AG04450 (cell line): ENCODE results near the gene PRX. TPM values are rescaled to one million over a fixed set of nuclear protein-coding genes. Genes with fewer than 3 reads are reported as not detected.

Experiments
- CTCF ChIA-PET: fragments of 300-600, 350-600 bp; formaldehyde crosslinking; extraction: SDS; loops from one replicate; lab custom pipeline; 2022; ENCODE audit warnings: antibody characterized with exemption, inconsistent platforms; lab: Charles Lee
- POLR2A ChIA-PET: fragments of 350-600 bp; formaldehyde crosslinking; extraction: SDS; loops from one replicate; lab custom pipeline; 2021; ENCODE audit warnings: antibody characterized with exemption, inconsistent platforms; lab: Yijun Ruan, JAX
- DNase-seq: peaks from one replicate; pipeline ENCODE4 v3.0.0-alpha.2; 2011; ENCODE audit warnings: low read depth, low spot score
- H3K27ac ChIP-seq: one replicate; pipeline ENCODE4 v1.5.1; 2012; ENCODE audit warnings: low read depth, low read length, control low read depth
- H3K27me3 ChIP-seq: one replicate; pipeline ENCODE4 v1.6.0; 2012; ENCODE audit warnings: low read length; ENCODE audit not compliant: control insufficient read depth, insufficient read depth
- H3K4me3 ChIP-seq: 2 replicates; pipeline ENCODE4 v1.5.1; 2011; ENCODE audit warnings: mild to moderate bottlenecking, low read depth, low read length, control low read depth
- H3K9me3 ChIP-seq: 2 replicates; pipeline ENCODE4 v1.5.1; 2012; ENCODE audit warnings: low read length; ENCODE audit not compliant: control insufficient read depth, insufficient read depth
- polyA plus RNA-seq: library from polyadenylated mRNA; depleted of rRNA; stranded (reverse); fragments of >200 nt; gene quantifications from 2 replicates; pipeline ENCODE4 v1.2.3, GENCODE V29; 2011
- TF ChIP-seq, protein P1 (sequence below): IDR thresholded peaks from 2 replicates; pipeline ENCODE4 v1.5.1; 2011; ENCODE audit warnings: low read depth, low read length, control low read depth, inconsistent platforms

The PRX gene
- polyA plus RNA-seq, 1 experiment: 1.8 TPM

DNA sequence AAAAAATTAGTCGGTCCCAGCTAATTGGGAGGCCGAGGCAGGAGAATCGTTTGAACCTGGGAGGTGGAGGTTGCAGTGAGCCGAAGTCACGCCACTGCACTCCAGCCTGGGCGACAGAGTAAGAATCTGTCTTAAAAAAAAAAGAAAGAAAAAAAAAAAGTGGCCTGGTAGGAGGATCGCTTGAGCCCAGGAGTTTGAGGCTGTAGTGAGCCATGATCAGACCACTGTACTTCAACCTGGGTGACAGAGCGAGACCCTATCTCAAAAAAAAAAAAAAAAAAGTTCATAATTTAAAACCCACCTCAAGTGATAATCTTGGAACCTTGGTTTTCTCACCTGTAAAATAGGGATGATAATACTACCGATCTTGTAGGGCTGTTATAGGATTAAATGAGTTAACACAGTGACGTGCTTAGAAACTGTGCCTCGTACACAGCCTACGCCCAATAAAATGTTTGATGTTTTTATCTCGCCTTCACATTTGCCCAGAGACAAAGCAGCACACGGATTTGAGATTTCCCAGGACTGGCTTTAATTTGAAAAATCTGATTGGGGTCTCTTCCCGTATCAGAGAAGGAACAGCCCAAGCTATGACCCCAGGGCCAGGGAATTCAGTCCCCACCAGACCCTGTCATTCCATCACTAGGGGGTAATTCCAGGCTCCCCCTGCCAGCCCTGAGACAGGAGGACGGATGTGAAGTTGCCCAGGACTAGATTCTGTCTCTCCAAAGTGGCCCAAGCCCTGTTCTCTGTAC, 9.0 kb upstream of the PRX start:
- Histone ChIP-seq H3K27me3 (no peaks in the 10 kb centered on the region), H3K4me3 (no peak overlapping the region), H3K9me3 (peaks cover 3% of the 10 kb centered on the region; the same call in 1 of the 2 replicates), H3K27ac (peak overlapping the region; percentile 21)
- DNase-seq: no peak
- TF ChIP-seq, protein P1, sequence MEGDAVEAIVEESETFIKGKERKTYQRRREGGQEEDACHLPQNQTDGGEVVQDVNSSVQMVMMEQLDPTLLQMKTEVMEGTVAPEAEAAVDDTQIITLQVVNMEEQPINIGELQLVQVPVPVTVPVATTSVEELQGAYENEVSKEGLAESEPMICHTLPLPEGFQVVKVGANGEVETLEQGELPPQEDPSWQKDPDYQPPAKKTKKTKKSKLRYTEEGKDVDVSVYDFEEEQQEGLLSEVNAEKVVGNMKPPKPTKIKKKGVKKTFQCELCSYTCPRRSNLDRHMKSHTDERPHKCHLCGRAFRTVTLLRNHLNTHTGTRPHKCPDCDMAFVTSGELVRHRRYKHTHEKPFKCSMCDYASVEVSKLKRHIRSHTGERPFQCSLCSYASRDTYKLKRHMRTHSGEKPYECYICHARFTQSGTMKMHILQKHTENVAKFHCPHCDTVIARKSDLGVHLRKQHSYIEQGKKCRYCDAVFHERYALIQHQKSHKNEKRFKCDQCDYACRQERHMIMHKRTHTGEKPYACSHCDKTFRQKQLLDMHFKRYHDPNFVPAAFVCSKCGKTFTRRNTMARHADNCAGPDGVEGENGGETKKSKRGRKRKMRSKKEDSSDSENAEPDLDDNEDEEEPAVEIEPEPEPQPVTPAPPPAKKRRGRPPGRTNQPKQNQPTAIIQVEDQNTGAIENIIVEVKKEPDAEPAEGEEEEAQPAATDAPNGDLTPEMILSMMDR: no peak
- ChIA-PET CTCF (interaction anchor here (2.3 kb wide), 2 partner anchors 11 to 43 kb away, joined by 7 to 35 read pairs; partner anchors contain the start of gene BLVRB), POLR2A (interaction anchor here (0.6 to 1.7 kb wide), 2 partner anchors 9 to 21 kb away, joined by 4 to 30 read pairs; partner anchors contain the start of gene PRX)

DNA sequence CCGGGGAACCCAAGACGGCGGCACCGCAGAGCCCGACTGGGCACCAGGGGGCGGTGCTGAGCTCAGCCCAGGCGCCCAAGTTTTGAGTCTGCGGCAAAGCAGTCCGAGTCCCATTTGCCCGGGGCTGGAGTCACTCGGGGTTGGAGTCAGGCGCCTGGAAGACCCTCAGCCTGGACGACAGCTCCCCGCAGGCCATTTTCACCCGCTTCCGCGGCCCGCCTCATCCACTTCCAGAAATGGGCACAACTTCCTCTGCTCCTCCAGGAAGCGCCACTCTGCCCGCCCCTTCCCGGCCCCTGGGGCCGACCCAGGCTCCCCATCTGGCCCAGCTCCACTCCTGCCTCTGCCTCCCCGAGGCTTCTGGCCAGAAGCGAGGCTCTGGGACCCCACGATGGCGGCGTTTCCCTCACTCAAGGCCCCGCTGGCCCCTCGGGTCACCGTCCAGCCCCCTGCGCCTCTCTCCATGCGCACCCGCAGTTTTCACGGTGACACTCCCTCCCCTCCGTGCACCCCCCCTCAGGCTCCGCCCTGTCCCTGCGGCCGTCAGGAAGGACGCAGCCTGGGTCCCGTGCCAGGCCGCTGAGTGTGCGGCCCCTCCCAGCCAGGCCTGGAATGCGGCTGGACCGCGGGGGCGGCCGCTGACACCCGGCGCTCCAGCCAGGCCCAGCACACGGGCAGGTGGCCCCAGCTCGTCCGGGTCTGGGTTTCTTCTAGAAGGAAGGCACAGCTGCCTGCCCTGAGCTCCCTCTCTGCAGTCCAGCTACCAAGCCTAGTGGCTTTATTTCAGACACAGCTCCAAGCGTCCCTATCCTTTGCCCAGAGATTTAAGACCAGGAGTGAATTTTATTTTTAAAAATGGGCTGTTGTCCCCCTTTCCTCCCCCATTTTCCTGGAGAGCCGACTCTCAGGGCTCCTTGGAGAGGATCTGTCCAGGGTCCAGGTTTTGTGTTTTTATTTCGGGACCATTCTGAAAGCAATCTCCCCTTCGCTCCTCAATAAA, 7.9 kb upstream of the PRX start:
- POLR2A ChIA-PET: interaction anchor here (0.6 to 1.7 kb wide), 19 partner anchors 8 to 985 kb away, joined by 3 to 30 read pairs (median 4); partner anchors contain the start of genes BLVRB, C19orf47, HNRNPUL1 and PLD3
- TF ChIP-seq, protein P1: peak; percentile 98
- Histone ChIP-seq H3K27me3 (no peaks in the 10 kb centered on the region), H3K9me3 (peaks cover 3% of the 10 kb centered on the region; the same call in 1 of the 2 replicates), H3K4me3 (peak overlapping the region; percentile 71), H3K27ac (peak overlapping the region; percentile 95)
- DNase-seq: peak; percentile 75
- CTCF ChIA-PET: interaction anchor here (0.6 to 2.3 kb wide), 31 partner anchors 10 to 1756 kb away, joined by 3 to 35 read pairs (median 4); partner anchors contain the start of genes BLVRB, C19orf47, LTBP4 and SERTAD3

DNA sequence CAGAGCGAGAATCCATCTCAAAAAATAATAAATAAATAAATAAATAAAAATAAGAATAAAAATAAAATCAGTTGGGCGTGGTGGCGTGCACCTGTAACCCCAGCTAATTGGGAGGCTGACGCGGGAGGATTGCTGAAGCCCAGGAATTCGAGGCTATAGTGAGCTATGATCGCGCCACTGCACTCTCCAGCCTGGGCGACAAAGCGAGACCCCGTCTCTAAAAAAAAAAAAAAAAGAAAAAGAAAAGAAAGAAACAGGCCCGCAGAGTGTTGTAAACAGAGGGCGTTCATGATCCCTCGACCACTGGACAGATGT, 7.2 kb upstream of the PRX start:
- Histone ChIP-seq H3K27ac (peak overlapping the region; percentile 95), H3K9me3 (peaks cover 3% of the 10 kb centered on the region; the same call in 1 of the 2 replicates), H3K4me3 (peak overlapping the region; percentile 71), H3K27me3 (no peaks in the 10 kb centered on the region)
- POLR2A ChIA-PET: interaction anchor here (0.6 to 1.7 kb wide), 16 partner anchors 9 to 843 kb away, joined by 3 to 30 read pairs (median 4); partner anchors contain the start of genes BLVRB, C19orf47, HNRNPUL1 and PLD3
- CTCF ChIA-PET: interaction anchor here (0.6 to 2.3 kb wide), 34 partner anchors 10 to 1755 kb away, joined by 3 to 35 read pairs (median 4); partner anchors contain the start of genes BLVRB, C19orf47, LTBP4 and SERTAD3
- DNase-seq: no peak
- TF ChIP-seq, protein P1: no peak

DNA sequence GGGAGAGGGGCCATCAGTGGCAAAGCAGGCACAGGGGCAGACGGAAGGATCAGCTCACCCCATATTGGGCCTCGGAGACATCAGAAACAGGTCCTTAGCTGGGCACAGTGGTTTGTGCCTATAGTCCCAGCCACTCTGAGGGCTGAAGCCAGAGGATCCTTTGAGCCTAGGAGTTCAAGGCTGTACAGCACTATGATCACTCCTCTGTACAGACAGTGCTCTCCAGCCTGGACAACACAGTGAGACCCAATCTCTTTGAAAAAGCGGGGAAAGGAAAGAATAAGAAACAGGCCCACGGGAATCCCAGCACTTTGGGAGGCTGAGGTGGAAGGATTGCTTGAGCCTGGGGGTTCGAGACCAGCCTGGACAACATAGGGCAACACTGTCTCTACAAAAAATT, 6.6 kb upstream of the PRX start:
- Histone ChIP-seq H3K9me3 (peaks cover 3% of the 10 kb centered on the region; the same call in 1 of the 2 replicates), H3K27ac (no peak overlapping the region), H3K4me3 (no peak overlapping the region), H3K27me3 (no peaks in the 10 kb centered on the region)
- TF ChIP-seq, protein P1: no peak
- DNase-seq: no peak
- POLR2A ChIA-PET: no interaction called here
- CTCF ChIA-PET: interaction anchor here (0.6 to 2.3 kb wide), 26 partner anchors 9 to 578 kb away, joined by 3 to 35 read pairs (median 4); partner anchors contain the start of genes BLVRB, SERTAD3 and SPTBN4
